Psoas muscle (tissue), 8 donors: ENCODE data around the gene CIROP. TPM values are rescaled to one million over a fixed set of nuclear protein-coding genes. Genes with fewer than 3 reads are reported as not detected.

ENCODE experiments used
- ATAC-seq, 4 donors: fragments of 200-7000 bp; cut with Tn5 transposase; one replicate each; pipeline ENCODE4 v1.9.1; 2020; ENCODE audit warnings: moderate library complexity in 3 of 4, mild to moderate bottlenecking in 2 of 4
- DNase-seq, 2 donors: peaks; one replicate each; pipeline ENCODE4 v3.0.0-alpha.2; 2020
- H3K27ac ChIP-seq: fragments of 200-600 bp; one replicate; pipeline ENCODE4 v1.8.0; 2022
- H3K27me3 ChIP-seq, 3 donors: fragments of 200-600 bp in 1 of 3; one replicate each; pipeline versions ENCODE4 v1.6.1 to v1.8.0; 2013 to 2022; ENCODE audit warnings: low read length in 2 of 3, mild to moderate bottlenecking in 2 of 3, moderate library complexity in 1 of 3; ENCODE audit not compliant: insufficient read depth in 3 of 3
- H3K36me3 ChIP-seq, 2 donors: fragments of 200-600 bp in 1 of 2; one replicate each; pipeline versions ENCODE4 v1.6.1 to v1.8.0; 2013 to 2022; ENCODE audit warnings: low read depth in 1 of 2, mild to moderate bottlenecking in 1 of 2, moderate library complexity in 1 of 2; ENCODE audit not compliant: insufficient read depth in 1 of 2
- H3K4me1 ChIP-seq: fragments of 200-600 bp; one replicate; pipeline ENCODE4 v1.8.0; 2022
- H3K4me3 ChIP-seq: fragments of 200-600 bp; one replicate; pipeline ENCODE4 v1.8.0; 2022; ENCODE audit warnings: mild to moderate bottlenecking
- H3K9me3 ChIP-seq: fragments of 200-600 bp; one replicate; pipeline ENCODE4 v1.8.0; 2022
- CTCF ChIP-seq: fragments of 200-600 bp; IDR thresholded peaks from one replicate; pipeline ENCODE4 v1.8.0; 2022; ENCODE audit warnings: antibody characterized with exemption
- WGBS, 3 donors: extraction: QIAGEN DNeasy Blood & Tissue Kit; methylation state at CpG; one replicate each; pipeline versions ENCODE4 v1.1.6 to v1.1.7; 2013; 5-methylcytosine and 5-hydroxymethylcytosine counted together
- intact Hi-C, 2 donors: fragments of 100-400 bp; cut with DNase I; formaldehyde crosslinking; loops; one replicate each; pipeline versions ENCODE4 v1.11.0 to v1.14.2; 2022
- polyA plus RNA-seq, 3 donors: library from polyadenylated mRNA; stranded (reverse); fragments of 200-250 nt; gene quantifications; one replicate each; pipeline ENCODE4 v1.2.3, GENCODE V29; 2013
- total RNA-seq, 4 donors: library from RNA; stranded (reverse); fragmentation: NEBNext Ultra II Directional in 2 of 4; extraction: Animal tissue kit (Norgen Biotek cat#: 25700) in 2 of 4; gene quantifications; one replicate each; pipeline versions ENCODE4 v1.2.1 to v1.2.4, GENCODE V29; 2021 to 2023
- donor health status: healthy with polysubstance abuse.
- donor health status: DM: no; HTN: no; CAD: no; lungs with moderate emphysema.
- donor health status: Bipolar disorder and iron deficiency.
- donor health status: healthy.
- donor health status: DM: yes; HTN: yes; CAD: no.
- donor health status: DM: no; HTN: no; CAD: no.
- donor health status: DM: no; HTN: no; CAD: no.
- donor health status: DM: yes; HTN: yes; CAD: no.

Gene CIROP
- total and polyA plus RNA-seq, 7 donors = 0.03 TPM; not detected in 6

- Histone ChIP-seq H3K36me3 (no peaks in the 10 kb centered on the region), H3K9me3 (no peaks in the 10 kb centered on the region), H3K4me1 (peaks cover 13% of the 10 kb centered on the region), H3K4me3 (no peak overlapping the region), H3K27me3 (peaks cover 0 to 3% (median 2%) of the 10 kb centered on the region in 3 donors), H3K27ac (no peak overlapping the region)
- intact Hi-C loops = loop anchor here in 1 of 2 donors (5.0 kb wide), 1 partner anchor 160 kb away; no protein-coding TSS in a partner anchor
- no peak for DNase-seq
- TF ChIP-seq CTCF = no peak
- 86 to 93% (median 89%) methylated on average over 30 to 32 of the region's 32 CpGs for WGBS, 3 donors
- ATAC-seq = no peak
These were observed 12.7 kb upstream of the CIROP start for GRCh38 chr14:23117371-23118020.

GRCh38 chr14:23115918-23116317, 11.1 kb upstream of the CIROP start:
- H3K9me3 ChIP-seq = no peaks in the 10 kb centered on the region
- H3K27ac ChIP-seq = no peak overlapping the region
- no peak overlapping the region for H3K4me3 ChIP-seq
- ATAC-seq = no peak
- WGBS, 3 donors = 82 to 88% (median 87%) methylated on average over 5 of the region's 5 CpGs
- intact Hi-C loops = loop anchor here in 1 of 2 donors (5.0 kb wide), 1 partner anchor 161 kb away; no protein-coding TSS in a partner anchor
- DNase-seq = no peak
- no peak for TF ChIP-seq CTCF
- H3K36me3 ChIP-seq = no peaks in the 10 kb centered on the region
- H3K4me1 ChIP-seq = peaks cover 8% of the 10 kb centered on the region
- H3K27me3 ChIP-seq = peaks cover 0 to 7% (median 3%) of the 10 kb centered on the region in 3 donors

- ATAC-seq = peak; percentile 78 to 85 (median 80)
- Histone ChIP-seq H3K27me3 (peaks cover 0 to 7% (median 3%) of the 10 kb centered on the region in 3 donors), H3K27ac (no peak overlapping the region), H3K9me3 (no peaks in the 10 kb centered on the region), H3K36me3 (no peaks in the 10 kb centered on the region), H3K4me1 (peaks cover 8% of the 10 kb centered on the region), H3K4me3 (no peak overlapping the region)
- 54 to 64% (median 54%) methylated on average over 10 of the region's 10 CpGs for WGBS, 3 donors
- TF ChIP-seq CTCF = no peak
- intact Hi-C loops = loop anchor here in 1 of 2 donors (5.0 kb wide), 1 partner anchor 162 kb away; no protein-coding TSS in a partner anchor
- DNase-seq = peak; percentile 52 to 66
These were observed 10.4 kb upstream of the CIROP start for GRCh38 chr14:23115039-23115731.

- whole genome bisulfite sequencing, 3 donors = 52 to 63% (median 55%) methylated on average over 4 of the region's 4 CpGs
- peaks cover 0 to 7% (median 3%) of the 10 kb centered on the region in 3 donors for H3K27me3 ChIP-seq
- no peak for DNase-seq
- H3K4me3 ChIP-seq = no peak overlapping the region
- TF ChIP-seq CTCF = no peak
- no peak overlapping the region for H3K27ac ChIP-seq
- intact Hi-C loops = loop anchor here in 1 of 2 donors (5.0 kb wide), 1 partner anchor 163 kb away; no protein-coding TSS in a partner anchor
- no peaks in the 10 kb centered on the region for H3K36me3 ChIP-seq
- peaks cover 8% of the 10 kb centered on the region for H3K4me1 ChIP-seq
- no peaks in the 10 kb centered on the region for H3K9me3 ChIP-seq
- ATAC-seq = peak; percentile 3 to 24 (median 18)
These were observed 9.9 kb upstream of the CIROP start for GRCh38 chr14:23114669-23115038.
